ENCODE results near the gene LIME1. TPM values are rescaled to one million over a fixed set of nuclear protein-coding genes. Genes with fewer than 3 reads are reported as not detected.

LIME1 gene
- total RNA-seq, result 100 to 1,000 TPM; 144 to 248 (median 172) TPM
- 169 TPM for total RNA-seq (2013)
- total RNA-seq, result 1.8 to 14.8 (median 3.1) reads per million in 29 experiments

DNA sequence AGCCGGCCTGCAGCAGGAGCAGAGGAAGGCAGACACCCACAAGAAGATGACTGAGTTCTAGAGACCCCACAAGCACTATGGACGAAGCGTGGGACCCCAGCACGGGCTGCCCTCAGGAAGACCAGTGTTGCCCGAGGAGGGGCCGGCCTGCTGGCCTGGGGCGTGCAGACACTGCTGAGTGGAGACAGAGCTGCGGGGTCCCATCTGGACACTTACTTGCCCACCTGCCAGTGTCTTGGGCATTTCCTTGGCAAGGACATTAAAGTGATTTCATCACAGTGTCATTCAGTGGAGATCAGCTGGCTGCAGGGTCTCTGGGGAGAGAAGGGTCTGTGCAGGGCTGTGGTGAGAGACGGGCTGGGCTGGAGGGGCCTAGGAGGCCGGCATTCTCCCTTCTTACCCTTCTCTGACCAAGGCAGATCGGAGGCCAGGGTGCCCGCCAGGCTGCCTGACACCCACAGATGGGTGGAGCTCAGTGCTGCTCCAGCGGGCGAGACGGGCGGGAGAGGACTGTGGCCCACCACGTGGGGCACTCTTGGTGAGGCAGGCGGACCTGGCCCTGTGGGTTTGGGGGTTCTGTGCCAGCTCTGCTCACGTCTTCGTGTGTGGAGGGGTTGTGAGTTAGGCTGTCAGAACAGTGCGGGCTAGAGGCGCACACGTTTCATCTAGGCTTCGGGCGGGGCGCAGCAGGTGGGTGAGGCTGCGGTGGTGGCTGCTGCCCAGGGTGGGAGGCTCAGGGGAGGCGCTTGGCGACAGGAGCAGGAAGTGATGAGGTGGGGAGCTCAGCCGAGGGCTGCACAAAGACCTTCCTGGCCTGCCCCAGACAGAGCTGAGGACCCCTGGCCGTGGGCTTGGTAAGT, at the start of gene LIME1:
Gene LIME1, plus strand, starts transcription at position 806 of the 860 bp plus-strand sequence. CDS start 886 bp downstream, outside the sequence.
- Histone ChIP-seq H3K4me1 (ENCODE audit: control insufficient read depth in 1 of 2, extremely low read depth in 1 of 2, insufficient read depth in 2 of 2, low read length in 2 of 2) (peaks cover 18 to 70% of the 10 kb centered on the region in 2 experiments), H3K27ac (ENCODE audit: low read length) (peak within 1 kb of the TSS; percentile 69), H3K9me3 (no peaks in the 10 kb centered on the region), H3K27me3 (replicated peaks in 1 of 2; ENCODE audit: control insufficient read depth in 2 of 2, extremely low read depth in 1 of 2, insufficient read depth in 2 of 2, low read length in 1 of 2) (no peaks in the 10 kb centered on the region), H3K36me3 (ENCODE audit: control insufficient read depth in 2 of 2, extremely low read depth in 1 of 2, insufficient read depth in 1 of 2, low read length in 1 of 2) (peaks cover 13 to 40% of the 10 kb centered on the region in 2 donors), H3K4me3 (ENCODE audit: control insufficient read depth in 1 of 2, extremely low read depth in 1 of 2, low read length in 1 of 2) (peak within 1 kb of the TSS; percentile 88 to 90)
- WGBS (ENCODE audit: insufficient coverage), result 19% methylated on average over 28 of the region's 31 CpGs
- ChIA-PET CTCF (interaction anchor here in 1 of 2 donors (0.9 to 2.1 kb wide), 4 partner anchors 28 to 347 kb away, joined by 3 to 20 read pairs (median 3); partner anchors contain the start of genes ARFRP1 and ZGPAT), POLR2A (interaction anchor here (0.5 to 0.9 kb wide), 3 partner anchors 8 to 199 kb away, joined by 3 to 7 read pairs (median 3); partner anchors contain the start of genes ARFRP1 (in 1 of the 2), PTK6 (in 1 of the 2) and ZGPAT (in 1 of the 2))
- Mint-ChIP-seq H3K27me3 (no peaks in the 10 kb centered on the region), H3K4me3 (peak within 1 kb of the TSS; percentile 84 to 90 (median 89)), H3K27ac (peak within 1 kb of the TSS; percentile 92 to 93), H3K4me1 (peaks cover 24 to 27% (median 26%) of the 10 kb centered on the region in 3 donors), H3K36me3 (peaks cover 9% of the 10 kb centered on the region), H3K9me3 (no peaks in the 10 kb centered on the region)
- DNase-seq (peak; percentile 69 to 92 (median 84)), ATAC-seq (replicated peaks in 1 of 4) (peak; percentile 60 to 75 (median 64))

- H3K36me3 ChIP-seq (ENCODE audit: control insufficient read depth in 2 of 2, extremely low read depth in 1 of 2, insufficient read depth in 1 of 2, low read length in 1 of 2), result no peaks in the 10 kb centered on the region
Measured at GRCh38 chr20:63687419-63688178, 48.9 kb upstream of the LIME1 start.

DNA sequence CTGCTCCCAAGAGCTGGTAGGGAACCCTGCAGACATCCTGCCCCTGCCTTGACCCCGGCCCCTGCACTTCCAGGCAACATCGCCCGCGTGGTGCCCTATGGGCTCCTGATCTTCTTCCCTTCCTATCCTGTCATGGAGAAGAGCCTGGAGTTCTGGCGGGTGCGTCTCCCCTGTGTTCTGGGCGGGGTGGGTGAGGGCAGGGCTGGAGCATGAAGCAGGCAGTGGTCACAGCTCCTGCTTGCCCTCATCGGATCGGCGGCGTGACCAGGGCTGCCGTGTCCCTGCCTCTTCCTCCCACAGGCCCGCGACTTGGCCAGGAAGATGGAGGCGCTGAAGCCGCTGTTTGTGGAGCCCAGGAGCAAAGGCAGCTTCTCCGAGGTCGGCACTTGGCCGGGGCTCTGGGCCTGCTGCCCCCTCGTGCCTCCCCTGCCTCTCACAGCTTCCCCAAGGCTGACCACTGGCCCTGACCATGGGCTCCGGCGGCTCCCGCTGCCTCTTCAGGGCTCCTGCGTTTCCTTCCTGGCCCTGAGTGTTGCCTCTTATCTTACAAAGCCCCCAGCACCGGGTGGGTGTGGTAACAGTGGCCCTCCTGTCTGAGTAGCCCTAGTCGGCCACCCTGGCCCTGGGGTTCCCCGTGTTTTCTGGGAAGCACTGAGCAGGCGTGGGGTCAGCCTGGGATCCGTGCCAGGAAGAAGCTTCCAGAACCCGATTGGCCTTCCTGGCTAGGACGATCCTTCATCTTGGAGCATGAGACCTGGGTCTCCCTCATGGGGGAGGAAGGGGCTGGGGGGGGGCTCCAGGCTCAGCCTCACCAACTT, 48.0 kb upstream of the LIME1 start:
- peaks cover 4 to 6% (median 5%) of the 10 kb centered on the region in 3 donors for H3K4me1 Mint-ChIP-seq
- H3K9me3 ChIP-seq, result no peaks in the 10 kb centered on the region
- WGBS (ENCODE audit: insufficient coverage), result 88% methylated on average over 23 of the region's 31 CpGs
- ATAC-seq (replicated peaks in 1 of 4) (no peak), DNase-seq (no peak)
- H3K36me3 ChIP-seq (ENCODE audit: control insufficient read depth in 2 of 2, extremely low read depth in 1 of 2, insufficient read depth in 1 of 2, low read length in 1 of 2), result no peaks in the 10 kb centered on the region
- POLR2A ChIA-PET, result no interaction called here
- H3K9me3 Mint-ChIP-seq, result no peaks in the 10 kb centered on the region
- H3K27ac ChIP-seq (ENCODE audit: low read length), result no peak overlapping the region
- H3K36me3 Mint-ChIP-seq, result no peaks in the 10 kb centered on the region
- CTCF ChIA-PET, result no interaction called here
- H3K4me3 ChIP-seq (ENCODE audit: control insufficient read depth in 1 of 2, extremely low read depth in 1 of 2, low read length in 1 of 2), result no peak overlapping the region
- H3K4me1 ChIP-seq (ENCODE audit: control insufficient read depth in 1 of 2, extremely low read depth in 1 of 2, insufficient read depth in 2 of 2, low read length in 2 of 2), result peaks cover 6 to 22% of the 10 kb centered on the region in 2 experiments
- peaks cover 0 to 2% of the 10 kb centered on the region in 2 experiments for H3K27me3 ChIP-seq (replicated peaks in 1 of 2; ENCODE audit: control insufficient read depth in 2 of 2, extremely low read depth in 1 of 2, insufficient read depth in 2 of 2, low read length in 1 of 2)
- no peak overlapping the region for H3K27ac Mint-ChIP-seq
- no peaks in the 10 kb centered on the region for H3K27me3 Mint-ChIP-seq
- no peak overlapping the region for H3K4me3 Mint-ChIP-seq

More at GRCh38 chr20:63687419-63688178, 48.9 kb upstream of the LIME1 start:
- DNase-seq (no peak), ATAC-seq (replicated peaks in 1 of 4) (no peak)
- Mint-ChIP-seq H3K36me3 (no peaks in the 10 kb centered on the region), H3K27ac (no peak overlapping the region), H3K4me1 (peaks cover 4 to 6% (median 5%) of the 10 kb centered on the region in 3 donors), H3K9me3 (no peaks in the 10 kb centered on the region), H3K27me3 (no peaks in the 10 kb centered on the region), H3K4me3 (no peak overlapping the region)
- Histone ChIP-seq H3K27me3 (replicated peaks in 1 of 2; ENCODE audit: control insufficient read depth in 2 of 2, extremely low read depth in 1 of 2, insufficient read depth in 2 of 2, low read length in 1 of 2) (peaks cover 0 to 2% of the 10 kb centered on the region in 2 experiments), H3K4me3 (ENCODE audit: control insufficient read depth in 1 of 2, extremely low read depth in 1 of 2, low read length in 1 of 2) (no peak overlapping the region), H3K4me1 (ENCODE audit: control insufficient read depth in 1 of 2, extremely low read depth in 1 of 2, insufficient read depth in 2 of 2, low read length in 2 of 2) (peaks cover 6 to 22% of the 10 kb centered on the region in 2 experiments), H3K27ac (ENCODE audit: low read length) (no peak overlapping the region), H3K9me3 (no peaks in the 10 kb centered on the region)
- CTCF ChIA-PET, result no interaction called here
- WGBS (ENCODE audit: insufficient coverage), result 87% methylated on average over 21 of the region's 29 CpGs
- POLR2A ChIA-PET, result no interaction called here

DNA sequence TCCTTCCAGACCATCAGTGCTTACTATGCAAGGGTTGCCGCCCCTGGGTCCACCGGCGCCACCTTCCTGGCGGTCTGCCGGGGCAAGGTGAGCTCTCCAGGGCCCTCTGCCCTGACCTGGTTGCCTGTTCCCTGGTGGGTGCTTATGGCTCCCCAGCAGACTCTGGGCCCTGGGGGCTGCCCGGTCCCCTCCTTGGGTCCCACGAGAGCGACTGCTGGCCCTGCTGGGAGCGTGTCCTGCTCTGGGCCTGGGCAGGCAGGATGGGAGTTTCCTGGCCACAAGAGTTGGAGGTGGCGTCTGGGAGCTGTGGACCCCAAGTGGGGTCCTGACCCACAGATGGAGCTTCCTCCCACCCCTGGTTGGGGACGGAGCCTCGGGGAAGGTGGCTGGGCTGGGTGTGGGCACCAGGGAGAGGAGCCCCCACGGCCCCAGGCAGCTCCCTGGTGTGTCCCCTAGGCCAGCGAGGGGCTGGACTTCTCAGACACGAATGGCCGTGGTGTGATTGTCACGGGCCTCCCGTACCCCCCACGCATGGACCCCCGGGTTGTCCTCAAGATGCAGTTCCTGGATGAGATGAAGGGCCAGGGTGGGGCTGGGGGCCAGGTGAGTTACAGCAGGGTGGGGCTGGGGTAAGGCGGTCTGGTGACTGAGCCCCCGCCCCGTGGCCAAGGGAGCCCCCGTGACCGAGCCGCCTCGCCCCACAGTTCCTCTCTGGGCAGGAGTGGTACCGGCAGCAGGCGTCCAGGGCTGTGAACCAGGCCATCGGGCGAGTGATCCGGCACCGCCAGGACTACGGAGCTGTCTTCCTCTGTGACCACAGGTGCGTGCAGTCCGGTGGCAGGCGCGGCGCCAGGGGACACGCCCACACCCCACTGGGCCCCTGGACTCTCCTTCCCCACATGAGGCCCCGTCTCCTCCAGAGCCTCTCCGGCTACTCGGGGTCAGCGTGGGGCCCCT, 47.1 kb upstream of the LIME1 start:
- no peaks in the 10 kb centered on the region for H3K27me3 Mint-ChIP-seq
- no peak overlapping the region for H3K27ac Mint-ChIP-seq
- 98% methylated on average over 42 of the region's 44 CpGs for WGBS (ENCODE audit: insufficient coverage)
- peaks cover 0 to 2% of the 10 kb centered on the region in 2 experiments for H3K27me3 ChIP-seq (replicated peaks in 1 of 2; ENCODE audit: control insufficient read depth in 2 of 2, extremely low read depth in 1 of 2, insufficient read depth in 2 of 2, low read length in 1 of 2)
- no peaks in the 10 kb centered on the region for H3K9me3 ChIP-seq
- H3K4me3 Mint-ChIP-seq, result no peak overlapping the region
- H3K9me3 Mint-ChIP-seq, result no peaks in the 10 kb centered on the region
- no peak overlapping the region for H3K4me3 ChIP-seq (ENCODE audit: control insufficient read depth in 1 of 2, extremely low read depth in 1 of 2, low read length in 1 of 2)
- ChIA-PET POLR2A (no interaction called here), CTCF (no interaction called here)
- H3K4me1 Mint-ChIP-seq, result peaks cover 4 to 8% (median 5%) of the 10 kb centered on the region in 3 donors
- no peaks in the 10 kb centered on the region for H3K36me3 Mint-ChIP-seq
- H3K36me3 ChIP-seq (ENCODE audit: control insufficient read depth in 2 of 2, extremely low read depth in 1 of 2, insufficient read depth in 1 of 2, low read length in 1 of 2), result peaks cover 0 to under 1% of the 10 kb centered on the region in 2 donors
- DNase-seq (no peak), ATAC-seq (replicated peaks in 1 of 4) (no peak)
- H3K27ac ChIP-seq (ENCODE audit: low read length), result no peak overlapping the region
- peaks cover 6 to 30% of the 10 kb centered on the region in 2 experiments for H3K4me1 ChIP-seq (ENCODE audit: control insufficient read depth in 1 of 2, extremely low read depth in 1 of 2, insufficient read depth in 2 of 2, low read length in 2 of 2)

GRCh38 chr20:63690003-63690897, 46.2 kb upstream of the LIME1 start:
- no peaks in the 10 kb centered on the region for H3K9me3 ChIP-seq
- Mint-ChIP-seq H3K4me1 (peaks cover 4 to 8% (median 5%) of the 10 kb centered on the region in 3 donors), H3K27ac (no peak overlapping the region), H3K4me3 (no peak overlapping the region), H3K9me3 (no peaks in the 10 kb centered on the region), H3K36me3 (no peaks in the 10 kb centered on the region), H3K27me3 (no peaks in the 10 kb centered on the region)
- 92% methylated on average over 28 of the region's 40 CpGs for WGBS (ENCODE audit: insufficient coverage)
- ChIA-PET POLR2A (no interaction called here), CTCF (no interaction called here)
- ATAC-seq (replicated peaks in 1 of 4), result no peak
- H3K36me3 ChIP-seq (ENCODE audit: control insufficient read depth in 2 of 2, extremely low read depth in 1 of 2, insufficient read depth in 1 of 2, low read length in 1 of 2), result peaks cover 0 to 9% of the 10 kb centered on the region in 2 donors
- no peak overlapping the region for H3K4me3 ChIP-seq (ENCODE audit: control insufficient read depth in 1 of 2, extremely low read depth in 1 of 2, low read length in 1 of 2)
- H3K27ac ChIP-seq (ENCODE audit: low read length), result no peak overlapping the region
- H3K27me3 ChIP-seq (replicated peaks in 1 of 2; ENCODE audit: control insufficient read depth in 2 of 2, extremely low read depth in 1 of 2, insufficient read depth in 2 of 2, low read length in 1 of 2), result peaks cover 0 to 2% of the 10 kb centered on the region in 2 experiments
- DNase-seq, result no peak
- H3K4me1 ChIP-seq (ENCODE audit: control insufficient read depth in 1 of 2, extremely low read depth in 1 of 2, insufficient read depth in 2 of 2, low read length in 2 of 2), result peaks cover 6 to 39% of the 10 kb centered on the region in 2 experiments

Measured in T-cell (primary cell).